ENCODE results near the gene FASTKD3.
"Not testable (repeated sequence)": the region's sequence is repeated elsewhere in the genome, so short reads cannot be mapped to it uniquely, and the experiment has no call there.

The FASTKD3 gene, protein sequence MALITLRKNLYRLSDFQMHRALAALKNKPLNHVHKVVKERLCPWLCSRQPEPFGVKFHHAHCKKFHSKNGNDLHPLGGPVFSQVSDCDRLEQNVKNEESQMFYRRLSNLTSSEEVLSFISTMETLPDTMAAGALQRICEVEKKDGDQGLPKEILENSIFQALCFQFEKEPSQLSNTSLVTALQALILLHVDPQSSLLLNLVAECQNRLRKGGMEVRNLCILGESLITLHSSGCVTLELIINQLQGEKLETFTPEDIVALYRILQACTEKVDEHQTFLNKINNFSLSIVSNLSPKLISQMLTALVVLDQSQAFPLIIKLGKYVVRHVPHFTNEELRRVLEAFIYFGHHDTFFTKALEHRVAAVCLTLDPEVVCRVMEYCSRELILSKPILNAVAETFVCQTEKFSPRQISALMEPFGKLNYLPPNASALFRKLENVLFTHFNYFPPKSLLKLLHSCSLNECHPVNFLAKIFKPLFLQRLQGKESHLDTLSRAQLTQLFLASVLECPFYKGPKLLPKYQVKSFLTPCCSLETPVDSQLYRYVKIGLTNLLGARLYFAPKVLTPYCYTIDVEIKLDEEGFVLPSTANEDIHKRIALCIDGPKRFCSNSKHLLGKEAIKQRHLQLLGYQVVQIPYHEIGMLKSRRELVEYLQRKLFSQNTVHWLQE

DNA sequence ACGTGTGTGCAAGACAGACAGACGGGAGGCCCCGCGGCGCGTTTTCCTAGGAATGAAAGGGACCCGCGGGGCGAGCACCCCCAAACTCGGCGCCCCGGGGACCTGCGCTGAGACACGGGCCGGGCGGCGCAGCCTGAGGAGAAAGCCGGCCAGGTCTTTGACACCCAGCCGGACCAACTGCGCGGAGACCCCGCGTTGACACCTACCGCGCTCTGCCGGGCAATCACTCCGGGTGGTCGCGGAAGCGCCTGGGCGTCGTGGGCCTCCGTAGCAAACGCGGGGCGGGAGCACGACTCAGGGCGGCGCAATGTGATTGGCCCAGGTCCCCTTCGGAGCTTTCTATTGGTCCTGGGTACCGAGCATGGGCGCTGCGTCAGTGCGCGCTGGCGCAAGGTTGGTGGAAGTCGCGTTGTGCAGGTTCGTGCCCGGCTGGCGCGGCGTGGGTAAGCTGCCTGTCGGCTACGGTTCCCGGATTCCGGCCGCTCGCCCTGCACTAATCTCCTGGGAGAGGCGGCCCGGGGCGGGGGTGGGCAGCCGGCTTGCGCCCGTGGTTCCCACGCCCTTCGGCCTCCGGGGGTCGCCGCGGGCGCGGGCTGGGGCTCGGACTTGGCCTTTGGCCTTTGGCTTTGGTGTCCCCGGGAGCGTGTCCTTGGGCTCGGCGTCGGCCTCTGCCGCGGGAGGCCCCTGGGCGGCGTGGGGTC is at the start of gene FASTKD3, which contains the start of gene MTRR:
TSS of gene FASTKD3 (minus strand) at position 259 of the 701 bp plus-strand sequence. CDS start 948 bp downstream, outside the sequence.
TSS of gene MTRR (plus strand) at position 376 of the 701 bp plus-strand sequence. CDS start 1,647 bp downstream, outside the sequence.
- peak; percentile 79 to 87 (median 85) for DNase-seq

DNA sequence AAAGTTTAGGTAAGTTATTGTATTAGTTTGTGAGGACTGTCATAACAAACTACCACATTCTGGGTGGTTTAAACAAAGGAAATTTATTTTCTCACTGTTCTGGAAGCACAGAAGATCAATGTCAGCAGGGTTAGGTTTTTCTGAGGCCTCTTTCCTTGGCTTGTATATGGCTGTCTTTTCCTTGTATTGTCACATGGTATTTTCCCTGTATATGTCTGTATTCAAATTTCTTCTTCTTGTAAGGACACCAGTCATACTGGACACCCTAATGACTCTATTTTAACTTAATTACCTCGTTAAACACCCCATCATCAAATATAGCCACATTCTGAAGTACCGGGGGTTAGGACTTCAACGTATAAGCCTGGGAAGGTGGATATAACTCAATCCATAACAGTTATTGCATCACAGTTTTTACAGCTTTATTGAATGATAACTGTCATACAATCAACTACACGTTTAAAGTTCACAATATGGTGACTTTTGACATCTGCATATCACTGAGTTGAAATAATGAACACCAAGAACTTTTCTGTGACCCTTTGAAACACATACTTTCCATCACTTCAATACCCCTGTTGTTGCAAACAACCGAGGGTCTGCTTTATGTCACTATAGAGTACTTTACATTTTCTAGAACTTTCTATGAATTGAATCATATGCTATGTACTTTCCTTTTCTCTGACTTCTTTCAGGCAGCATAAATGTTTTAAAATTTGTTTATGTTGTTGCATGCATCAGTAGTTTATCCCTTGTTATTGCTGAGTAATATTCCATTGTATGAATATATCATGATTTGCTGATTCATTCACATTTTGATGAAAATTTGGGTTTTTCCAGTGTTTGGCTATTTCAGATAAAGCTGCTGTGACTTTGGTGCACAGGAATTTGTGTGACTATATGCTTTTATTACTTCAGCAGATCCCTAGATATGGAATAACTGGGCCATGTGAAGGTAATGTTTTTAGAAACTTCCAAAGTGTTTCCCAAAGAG is 48.6 kb upstream of the FASTKD3 start:
- no peak for DNase-seq

DNA sequence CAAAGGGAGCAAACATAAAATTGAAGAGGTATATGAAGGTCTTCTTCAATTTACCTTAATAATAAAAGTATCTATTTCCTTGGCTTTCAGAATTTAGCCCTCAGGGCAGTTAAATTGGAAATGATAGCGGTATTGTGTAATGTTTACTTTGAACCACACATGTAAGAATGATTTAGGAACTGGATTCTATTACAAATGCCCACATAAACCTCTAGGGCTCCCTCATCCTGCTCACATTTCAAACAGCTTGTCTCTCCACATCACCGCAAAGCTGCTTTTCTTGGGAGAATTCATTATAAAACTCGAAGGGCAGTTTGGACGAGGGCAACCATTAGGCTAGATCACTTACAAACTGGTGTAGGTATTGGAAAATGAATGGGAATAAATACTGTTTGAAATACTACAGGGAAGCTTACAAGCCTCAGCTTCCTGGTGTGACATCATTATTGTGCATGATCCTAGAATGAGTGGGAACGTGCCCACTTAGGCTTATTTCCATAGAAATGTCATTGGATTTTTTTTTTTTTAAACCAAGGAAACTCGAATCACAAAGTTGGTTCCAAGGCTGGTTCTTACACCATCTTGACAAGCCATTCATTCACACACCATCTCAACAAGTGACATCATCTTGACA is 47.5 kb upstream of the FASTKD3 start:
- DNase-seq = no peak

- DNase-seq = not testable (repeated sequence)
These were observed 42.6 kb upstream of the FASTKD3 start for GRCh38 chr5:7911429-7911771.

DNA sequence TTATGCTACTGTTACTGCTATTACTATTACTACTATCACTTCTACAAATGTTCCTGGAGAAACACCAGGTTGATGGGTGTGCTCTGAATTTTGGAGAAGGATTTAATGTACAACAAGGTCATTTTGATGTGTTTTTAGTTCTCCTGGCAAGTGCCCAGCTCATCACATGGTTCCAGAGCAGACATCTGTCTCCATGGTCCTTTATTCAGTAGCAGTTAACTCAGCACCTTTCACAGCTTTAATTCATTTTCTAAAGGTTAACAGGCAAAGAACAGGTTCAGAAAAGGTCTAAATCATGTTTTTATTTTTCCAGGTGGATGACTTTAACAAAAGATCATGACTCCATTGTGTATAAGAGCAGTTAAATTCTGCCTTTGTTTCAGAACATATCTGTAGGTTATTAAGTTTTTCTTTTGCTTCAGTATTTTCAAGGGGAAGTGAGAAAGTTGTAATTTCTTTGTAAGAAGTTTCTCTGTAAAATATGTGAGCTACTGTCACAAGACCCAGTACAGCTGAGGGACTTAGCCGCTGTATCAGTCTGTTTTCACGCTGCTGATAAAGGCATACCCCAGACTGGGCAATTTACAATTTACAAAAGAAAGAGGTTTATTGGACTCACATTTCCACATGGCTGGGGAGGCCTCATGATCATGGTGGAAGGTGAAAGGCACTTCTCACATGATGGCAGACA is 42.1 kb upstream of the FASTKD3 start:
- DNase-seq = no peak

DNA sequence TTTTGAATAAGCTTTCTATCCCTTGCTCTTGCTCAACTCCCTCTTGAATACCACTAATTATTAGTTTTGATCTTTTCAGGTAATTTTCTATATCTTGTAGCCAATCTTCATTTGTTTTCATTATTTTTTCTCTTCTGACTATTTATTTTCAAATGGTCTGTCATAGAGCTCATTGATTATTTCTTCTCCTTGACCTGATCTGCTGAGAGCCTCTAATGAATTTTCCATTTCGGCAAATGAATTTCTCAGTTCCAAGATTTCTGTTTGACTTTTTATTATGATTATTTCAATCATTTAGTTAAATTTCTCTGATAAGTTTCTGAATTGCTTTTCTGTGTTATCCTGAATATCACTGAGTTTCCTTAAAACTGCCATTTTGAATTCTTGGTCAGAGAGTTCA is 39.5 kb upstream of the FASTKD3 start:
- DNase-seq = no peak

DNA sequence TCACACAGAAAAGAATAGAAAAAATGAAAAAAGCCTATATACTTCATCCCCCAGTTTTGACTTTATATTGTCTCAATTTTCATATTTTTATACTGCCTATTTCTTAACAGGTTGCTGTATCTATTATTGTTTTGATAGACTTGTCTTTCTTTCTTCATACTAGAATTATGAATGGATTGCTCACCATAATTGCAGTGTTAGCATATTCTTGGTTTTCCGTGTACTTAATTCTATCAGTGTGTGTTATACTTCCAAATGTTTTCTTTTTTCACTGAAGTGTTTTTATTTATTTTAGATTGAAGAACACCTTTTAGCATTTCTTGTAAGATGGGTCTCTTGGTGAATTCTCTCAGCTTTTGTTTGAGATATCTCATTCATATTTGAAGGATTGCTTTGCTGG is 38.8 kb upstream of the FASTKD3 start:
- no peak for DNase-seq

GRCh38 chr5:7904170-7904569 is 35.3 kb upstream of the FASTKD3 start:
- no peak for DNase-seq

DNA sequence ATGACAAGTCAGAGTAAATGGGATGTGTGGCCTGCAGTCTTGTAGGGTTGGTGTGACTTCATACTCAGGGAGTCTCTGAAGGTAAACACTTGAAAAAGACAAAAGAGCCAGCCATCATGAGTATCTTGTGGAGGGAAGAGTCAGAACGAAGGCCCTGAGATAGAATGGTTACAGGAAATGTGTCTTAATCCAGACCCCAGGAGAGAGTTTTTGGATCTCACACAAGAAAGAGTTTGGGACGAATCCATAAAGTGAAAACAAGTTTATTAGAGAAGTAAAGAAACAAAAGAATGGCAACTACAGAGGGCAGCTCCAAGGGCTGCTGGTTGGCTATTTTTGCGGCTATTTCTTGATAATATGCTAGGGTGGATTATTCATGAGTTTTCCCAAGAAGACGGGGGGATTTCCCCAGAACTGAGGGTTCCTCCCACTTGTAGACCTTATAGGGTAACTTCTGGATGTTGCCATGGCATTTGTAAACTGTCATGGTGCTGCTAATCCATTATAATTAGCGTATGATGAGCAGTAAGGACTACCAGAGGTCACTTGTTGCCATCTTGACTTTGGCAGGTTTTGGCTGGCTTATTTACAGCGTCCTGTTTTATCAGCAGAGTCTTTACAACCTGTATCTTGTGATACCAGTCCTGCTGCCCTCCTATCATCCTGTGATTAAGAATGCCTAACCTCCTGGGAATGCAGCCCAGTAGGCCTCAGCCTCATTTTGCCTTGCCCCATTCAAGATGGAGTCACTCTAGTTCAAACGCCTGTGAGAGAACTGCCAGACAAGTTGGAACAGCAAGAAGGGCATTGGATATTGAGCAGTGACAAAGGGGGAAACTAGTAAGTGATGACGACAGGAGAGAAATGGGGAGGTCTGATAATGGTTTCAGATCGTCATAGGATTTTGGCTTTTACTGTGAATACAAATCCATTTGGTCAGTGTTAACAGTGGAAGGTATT is 34.1 kb upstream of the FASTKD3 start:
- no peak for DNase-seq

- no peak for DNase-seq
These were observed 33.4 kb upstream of the FASTKD3 start for GRCh38 chr5:7902201-7902600.

GRCh38 chr5:7897014-7897600 is 28.3 kb upstream of the FASTKD3 start:
- no peak for DNase-seq

DNA sequence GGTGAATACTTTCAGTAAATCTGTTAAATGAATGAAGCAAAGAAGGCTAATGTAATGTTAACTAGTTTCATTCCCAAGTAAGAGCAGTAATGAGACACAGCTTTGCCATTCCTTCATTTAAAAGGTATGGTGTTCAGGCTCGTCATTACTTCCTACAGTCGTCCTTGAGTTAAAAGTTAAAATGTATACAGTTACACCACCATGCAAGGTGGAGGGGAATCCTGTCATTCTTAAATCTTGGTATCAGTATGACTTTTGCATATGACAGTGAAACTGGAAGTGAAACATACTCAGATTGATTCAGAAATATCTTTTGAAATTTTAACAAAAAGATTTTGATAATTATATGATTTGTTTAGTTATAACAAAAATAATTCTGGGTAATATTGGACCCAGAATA is 26.0 kb upstream of the FASTKD3 start:
- DNase-seq = no peak

DNA sequence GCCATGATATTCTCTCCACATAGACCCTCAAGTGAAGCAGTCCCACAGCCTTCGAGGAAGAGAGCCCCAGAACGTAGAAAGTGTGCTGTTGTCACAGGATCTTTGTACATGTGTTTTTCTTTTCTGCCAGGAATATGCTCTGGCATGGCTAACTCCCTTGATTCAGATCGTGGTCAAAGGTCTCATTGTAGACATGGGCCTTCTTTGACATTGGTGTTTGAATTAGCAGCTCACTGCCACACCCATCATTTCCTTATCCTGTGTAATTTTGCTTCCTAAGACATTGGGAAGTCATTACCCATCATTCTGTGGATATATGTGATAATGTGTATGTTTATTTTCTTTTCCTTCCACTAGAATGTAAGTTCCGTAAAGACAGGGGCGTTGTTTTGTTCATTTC is 25.6 kb upstream of the FASTKD3 start:
- DNase-seq = no peak

DNA sequence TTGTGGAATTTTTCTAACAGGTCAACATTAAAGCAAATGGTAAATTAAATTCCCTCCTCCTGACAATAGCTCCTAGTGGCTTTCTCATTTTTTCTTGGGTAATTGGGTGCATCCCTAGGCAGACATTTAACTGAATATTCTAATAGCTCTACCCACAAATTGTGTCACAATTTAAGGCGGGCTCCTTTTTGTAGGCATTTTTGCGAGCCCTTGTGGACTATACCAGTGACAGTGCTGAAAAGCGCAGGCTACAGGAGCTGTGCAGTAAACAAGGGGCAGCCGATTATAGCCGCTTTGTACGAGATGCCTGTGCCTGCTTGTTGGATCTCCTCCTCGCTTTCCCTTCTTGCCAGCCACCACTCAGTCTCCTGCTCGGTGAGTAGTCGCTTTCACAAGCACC is 20.1 kb upstream of the FASTKD3 start:
- no peak for DNase-seq

DNA sequence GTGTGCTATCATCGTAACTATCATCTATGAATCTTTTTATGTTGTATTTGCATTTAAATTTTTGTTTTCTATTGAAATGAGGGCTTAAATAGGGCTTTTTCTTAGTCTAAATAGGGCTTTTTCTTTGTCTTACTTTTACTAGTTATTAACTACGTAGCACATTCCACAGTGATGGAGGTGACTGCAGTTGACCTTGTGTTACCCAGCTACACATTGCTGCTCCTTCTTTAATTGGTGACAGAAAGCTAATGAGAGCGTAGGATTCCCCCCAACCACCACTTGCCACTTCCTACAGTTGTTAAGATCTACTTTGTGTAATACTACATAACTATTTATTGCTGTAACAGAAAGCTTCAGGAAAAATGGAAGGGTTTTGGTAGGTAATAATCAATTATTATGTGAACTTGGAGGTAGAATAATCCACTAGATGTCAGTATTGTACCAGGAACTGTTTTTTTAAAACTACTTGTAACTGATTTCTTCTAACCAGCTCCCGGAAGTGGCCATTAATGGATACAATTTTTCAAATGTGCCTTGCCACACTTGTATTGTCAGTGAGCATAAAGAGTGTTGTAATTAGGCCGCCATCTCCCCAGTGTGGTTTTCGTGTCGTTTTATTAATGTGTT is 18.1 kb upstream of the FASTKD3 start:
- DNase-seq = peak in 2 of 6 experiments; percentile 13

GRCh38 chr5:7884491-7885267 is 15.8 kb upstream of the FASTKD3 start:
- DNase-seq = no peak

- DNase-seq = no peak
These were observed 14.1 kb upstream of the FASTKD3 start for GRCh38 chr5:7882926-7883325.

DNA sequence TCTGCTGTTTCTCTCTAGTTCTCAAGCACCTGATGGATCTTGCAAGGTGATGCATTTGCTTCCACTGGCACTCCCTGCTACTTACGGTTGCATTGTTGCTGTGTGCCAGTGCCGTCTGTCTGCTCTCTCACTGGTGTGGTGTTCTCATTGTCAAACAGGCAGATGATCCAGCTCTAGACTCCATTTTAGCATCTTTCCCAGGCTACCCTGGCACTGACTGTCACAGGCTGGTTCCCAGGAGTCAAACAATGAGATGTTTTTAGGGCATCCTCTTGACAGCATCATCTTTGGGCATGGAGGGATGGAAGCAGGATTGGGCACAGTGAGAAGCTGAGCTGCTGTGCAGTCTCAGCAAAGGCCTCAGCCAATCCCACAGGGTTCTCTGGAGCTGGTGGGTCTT is 13.0 kb upstream of the FASTKD3 start:
- DNase-seq = no peak
